T-helper 1 cell treated with Interleukin-12 subunit alpha and Interleukin-12 subunit beta and Interleukin-4 antibody, amounts not matched to agents 30 ng/mL and 1 ng/mL, for 36 hours (primary cell): ENCODE data around the gene LPAR3. TPM values are rescaled to one million over a fixed set of nuclear protein-coding genes. Genes with fewer than 3 reads are reported as not detected.
"Not testable (repeated sequence)": the region's sequence is repeated elsewhere in the genome, so short reads cannot be mapped to it uniquely, and the experiment has no call there.

Experiments used
- intact Hi-C: fragments of 100-400 bp; cut with micrococcal nuclease; formaldehyde crosslinking; loops from one replicate; pipeline ENCODE4 v1.15.1; 2024
- total RNA-seq: library from RNA; stranded (reverse); gene quantifications from 2 replicates; pipeline ENCODE4 v1.2.3, GENCODE V29; 2022

The LPAR3 gene
- total RNA-seq, 1 donor from 2014 or later = 2.3 TPM

DNA sequence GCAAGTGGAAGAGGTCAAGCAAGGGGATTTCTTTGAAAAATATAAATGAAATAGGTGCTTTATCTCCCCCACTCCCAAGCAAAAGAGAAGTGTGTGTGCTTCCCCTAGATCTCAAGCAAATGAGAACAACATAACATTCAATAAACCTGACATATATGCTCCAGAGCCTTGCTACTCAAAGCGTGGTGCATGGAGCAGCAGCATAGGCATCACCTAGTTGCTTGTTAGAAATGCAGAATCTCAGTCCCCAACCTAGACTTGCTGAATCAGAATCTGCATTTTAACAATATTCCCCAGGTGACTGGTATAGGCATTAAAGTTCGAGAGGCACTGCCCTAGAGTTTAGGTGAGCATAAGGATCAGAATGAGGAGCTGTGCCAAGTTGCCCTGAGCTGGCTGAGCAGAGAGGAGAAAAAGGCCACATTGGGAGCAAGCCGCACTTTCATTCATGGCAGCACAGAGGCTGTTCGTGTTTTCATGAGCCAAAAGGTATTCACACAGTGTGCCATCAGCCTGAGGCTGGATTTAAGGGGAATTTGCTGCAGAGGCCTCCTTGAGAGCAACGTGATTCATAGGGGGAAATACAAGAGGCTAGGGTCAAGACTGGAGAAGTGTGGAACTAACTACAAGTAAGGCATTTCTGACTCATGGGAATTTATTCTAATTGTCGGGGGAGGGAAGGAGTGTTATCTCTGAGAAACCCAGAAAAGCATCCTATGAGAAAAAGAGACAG lies 14.3 kb upstream of the LPAR3 start:
- intact Hi-C loops = no loop called here

DNA sequence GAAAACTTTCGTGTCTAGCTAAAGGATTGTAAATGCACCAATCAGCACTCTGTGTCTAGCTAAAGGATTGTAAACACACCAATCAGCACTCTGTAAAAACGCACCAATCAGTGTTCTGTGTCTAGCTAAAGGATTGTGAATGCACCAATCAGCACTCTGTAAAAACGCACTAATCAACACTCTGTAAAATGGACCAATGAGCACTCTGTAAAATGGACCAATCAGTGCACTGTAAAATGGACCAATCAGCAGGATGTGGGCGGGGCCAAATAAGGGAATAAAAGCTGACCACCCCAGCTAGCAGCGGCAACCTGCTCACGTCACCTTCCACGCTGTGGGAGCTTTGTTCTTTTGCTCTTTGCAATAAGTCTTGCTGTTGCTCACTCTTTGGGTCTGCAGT lies 9.7 kb upstream of the LPAR3 start:
- intact Hi-C loops = not testable (repeated sequence)

DNA sequence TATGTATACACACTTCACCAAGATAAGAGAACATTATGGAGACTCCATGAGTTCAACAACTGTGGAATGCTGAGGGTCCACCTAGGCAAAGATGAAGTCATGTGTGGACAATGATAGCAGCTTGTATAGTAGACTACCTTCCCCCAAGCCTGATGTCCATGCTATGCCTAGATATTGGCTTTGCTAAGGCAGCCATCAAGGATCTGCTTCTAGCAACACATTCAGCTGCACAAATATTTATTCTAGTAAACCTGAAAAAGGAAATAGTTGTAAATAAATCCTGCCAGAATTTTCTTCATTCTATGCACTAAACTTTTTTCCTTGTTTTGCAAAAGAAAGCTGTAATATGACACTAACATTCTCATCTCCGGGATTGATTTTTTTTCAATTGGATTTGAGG lies 7.0 kb upstream of the LPAR3 start:
- intact Hi-C loops = no loop called here

DNA sequence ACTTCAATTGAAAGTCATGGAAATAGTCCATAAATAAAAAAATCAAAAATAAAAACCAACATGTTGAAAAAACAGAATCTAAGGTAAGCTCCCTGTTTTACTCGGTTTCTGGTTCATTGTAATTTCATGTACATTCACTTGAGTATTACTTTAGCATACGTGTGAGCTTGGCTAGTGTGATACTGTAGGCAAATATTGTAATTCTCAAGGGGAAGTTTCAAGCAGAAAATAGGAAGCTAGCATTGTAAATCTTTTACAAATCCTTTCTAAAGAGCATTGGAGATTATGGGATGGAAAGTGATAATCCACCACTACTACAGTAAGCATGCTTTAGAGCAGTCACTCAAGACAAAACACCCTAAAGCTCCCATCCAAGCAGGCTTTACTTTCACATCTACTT lies 3.3 kb upstream of the LPAR3 start:
- intact Hi-C loops = no loop called here

DNA sequence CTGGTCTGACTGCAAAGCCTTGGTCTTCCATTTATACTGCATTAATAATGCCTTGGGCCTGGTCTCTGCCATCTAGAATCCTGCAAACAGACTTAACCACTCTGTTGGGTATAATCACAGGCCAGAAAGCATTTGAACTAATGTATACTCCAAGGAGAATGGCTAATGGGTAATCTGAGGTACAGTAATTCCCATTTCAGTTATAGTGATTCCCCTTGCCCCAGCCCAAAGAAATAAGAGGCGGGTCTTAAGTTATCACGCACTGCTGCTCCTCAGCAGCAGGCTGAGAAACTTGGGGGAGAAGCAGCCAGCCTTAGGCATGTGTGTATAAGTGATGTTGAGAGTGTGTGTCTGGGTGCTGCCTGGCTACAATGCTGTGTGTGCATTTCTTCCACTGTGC lies 2.4 kb downstream of the LPAR3 start:
- intact Hi-C loops = loop anchor here (2.0 to 5.0 kb wide), 2 partner anchors 28 to 108 kb away; no protein-coding TSS in a partner anchor

DNA sequence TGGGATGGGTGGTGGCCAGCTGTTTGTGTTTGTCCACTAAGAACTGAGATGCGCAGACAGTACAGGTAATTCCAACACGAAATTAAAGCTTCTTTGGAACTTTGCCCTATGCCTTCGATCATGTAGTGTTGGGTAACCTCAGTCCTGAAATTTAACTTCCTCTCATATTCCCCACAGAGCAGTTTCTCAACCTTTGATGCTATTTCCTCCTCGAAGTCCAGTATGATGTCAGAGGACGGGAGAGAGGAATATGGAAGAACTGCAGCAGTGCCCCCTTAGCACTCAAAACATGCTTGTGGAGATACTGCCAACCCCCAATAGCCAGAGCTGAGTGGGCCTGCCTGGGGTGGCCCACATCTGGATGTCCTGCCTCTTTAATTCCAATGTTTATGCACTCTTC lies 3.6 kb downstream of the LPAR3 start:
- intact Hi-C loops = no loop called here

DNA sequence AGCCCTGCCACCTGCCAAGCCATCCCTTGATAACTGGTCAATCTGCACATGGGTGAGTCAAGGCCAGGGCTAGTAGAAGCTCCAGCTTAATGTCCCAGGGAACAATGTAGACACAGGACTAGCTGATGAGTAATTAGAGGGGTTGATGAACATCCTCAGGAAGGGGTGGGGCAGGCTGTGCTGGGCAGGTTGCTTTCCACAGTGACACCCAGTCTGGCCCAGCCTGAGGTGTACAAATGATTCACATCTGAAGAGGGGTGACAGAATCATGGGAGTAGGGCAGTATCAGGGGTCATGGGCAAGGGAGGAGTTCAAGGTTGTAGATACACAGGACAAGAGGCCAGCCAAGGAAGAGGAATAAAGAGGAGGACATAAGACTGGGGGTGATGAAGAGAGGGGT lies 4.3 kb downstream of the LPAR3 start:
- intact Hi-C loops = no loop called here

DNA sequence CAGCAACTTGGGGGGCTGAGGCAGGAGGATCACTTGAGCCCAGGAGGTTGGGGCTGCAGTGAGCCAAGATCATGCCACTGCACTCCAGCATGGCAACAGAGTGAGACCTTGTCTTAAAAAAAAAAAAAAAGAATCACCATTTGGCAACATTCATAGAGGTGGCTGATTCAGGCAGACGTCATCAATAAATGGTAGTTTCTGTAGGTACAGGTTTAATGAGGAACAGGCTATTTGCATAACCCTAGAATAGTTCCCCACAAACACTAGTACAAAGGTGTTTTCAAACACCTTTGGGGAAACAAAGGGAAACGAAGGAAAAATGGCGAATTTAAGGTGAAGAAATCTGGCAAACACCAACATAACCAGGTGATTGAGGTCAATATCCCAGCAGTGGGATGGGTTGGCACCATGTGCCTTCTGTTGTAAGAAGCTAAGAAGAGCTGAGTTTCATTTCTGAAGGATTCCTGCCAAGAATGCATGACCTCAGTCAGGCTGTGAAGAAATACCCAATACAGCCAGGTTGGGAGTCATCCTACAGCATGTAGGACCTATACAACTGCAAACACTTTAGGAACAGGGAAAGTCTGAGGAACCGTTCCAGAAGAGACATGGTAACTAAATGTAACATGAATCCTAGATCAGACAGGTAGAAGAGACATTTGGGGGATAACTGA lies 5.6 kb downstream of the LPAR3 start:
- intact Hi-C loops = no loop called here

DNA sequence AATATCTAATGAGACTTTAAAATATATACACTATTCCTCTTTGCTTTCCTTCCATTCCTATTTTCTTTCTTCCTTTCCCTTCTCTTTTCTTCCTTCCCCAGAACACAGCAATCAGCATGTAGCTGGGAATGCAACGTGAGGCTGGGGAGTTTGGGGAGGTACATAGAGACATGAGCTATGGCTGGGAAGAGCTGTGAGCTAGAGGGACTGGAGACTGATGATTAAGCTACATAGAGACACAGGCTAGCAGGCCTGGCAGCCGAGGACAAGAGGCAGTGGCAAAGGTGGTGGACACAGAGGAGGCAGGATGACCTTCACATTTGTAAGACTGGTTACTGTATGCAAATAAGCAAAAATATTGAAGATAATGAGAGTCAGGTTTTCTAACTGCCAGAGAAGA lies 7.5 kb downstream of the LPAR3 start:
- intact Hi-C loops = no loop called here

DNA sequence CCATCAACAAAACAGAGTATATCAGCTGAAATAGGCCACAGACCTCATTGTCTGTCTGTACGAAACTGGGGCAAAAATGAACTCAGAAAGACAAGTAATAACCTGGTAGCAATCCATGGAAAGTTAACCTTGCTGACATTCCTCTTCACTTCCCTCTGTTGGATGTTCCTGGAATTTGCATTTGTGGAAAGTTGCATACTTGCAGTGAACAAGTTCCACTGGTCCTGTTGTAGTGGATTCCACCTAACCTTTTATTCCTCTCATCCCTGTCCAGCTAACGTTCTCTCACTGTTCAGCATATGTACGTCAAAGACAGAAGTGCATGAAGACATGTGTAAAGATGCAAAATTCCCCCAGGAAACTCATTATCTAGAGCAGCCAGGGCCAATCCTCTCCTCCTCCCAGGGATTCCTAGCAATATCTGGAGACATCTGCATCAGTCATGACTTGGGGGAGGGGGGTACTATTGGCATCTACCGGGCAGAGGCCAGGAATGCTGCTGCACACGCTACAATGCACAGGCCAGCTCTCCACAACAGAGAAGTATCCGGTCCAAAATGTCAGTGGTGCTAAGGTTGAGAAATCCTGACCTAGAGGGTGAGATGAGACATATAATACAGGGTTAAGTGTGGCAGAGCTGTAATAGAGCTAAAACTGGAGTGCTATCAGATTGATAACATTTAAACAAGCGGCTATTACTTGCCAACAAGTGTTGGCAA lies 8.2 kb downstream of the LPAR3 start:
- intact Hi-C loops = no loop called here

DNA sequence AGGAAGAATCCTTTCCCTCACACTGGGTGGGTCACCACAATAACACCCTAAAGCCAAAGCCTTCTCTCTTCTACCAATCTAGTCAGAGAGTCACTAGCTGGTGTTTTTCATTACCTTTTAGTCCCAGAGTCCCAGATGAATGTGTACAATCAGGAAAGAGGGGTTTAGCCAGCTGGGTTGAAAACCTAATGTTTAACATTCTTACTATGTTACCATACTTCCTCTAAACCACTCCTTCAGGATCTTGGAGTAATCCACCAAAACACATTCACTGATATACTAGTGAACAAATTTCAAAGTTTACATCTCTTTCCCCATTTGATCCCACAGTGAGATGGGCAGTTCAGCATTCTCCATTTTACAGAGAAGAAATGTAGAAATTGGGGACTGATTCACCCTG lies 9.7 kb downstream of the LPAR3 start:
- intact Hi-C loops = no loop called here

DNA sequence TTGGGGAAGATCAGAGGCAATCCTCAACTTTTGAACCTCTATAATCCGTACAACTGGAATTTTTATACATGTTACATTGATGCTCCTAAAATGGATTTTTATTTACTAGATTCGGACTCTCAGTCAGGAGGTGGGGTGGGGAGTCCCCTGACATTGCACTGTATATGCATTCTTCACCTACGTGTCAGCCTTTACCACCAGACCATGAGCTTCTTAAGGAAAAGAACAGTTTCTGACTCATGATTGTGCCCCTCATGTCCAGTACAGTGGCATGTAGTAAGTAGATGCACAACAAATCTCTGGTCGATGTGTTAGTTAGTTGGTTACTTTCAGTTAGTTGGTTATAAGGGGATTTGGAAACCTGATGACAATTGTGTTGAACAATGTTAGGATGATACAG lies 15.4 kb downstream of the LPAR3 start:
- intact Hi-C loops = no loop called here

DNA sequence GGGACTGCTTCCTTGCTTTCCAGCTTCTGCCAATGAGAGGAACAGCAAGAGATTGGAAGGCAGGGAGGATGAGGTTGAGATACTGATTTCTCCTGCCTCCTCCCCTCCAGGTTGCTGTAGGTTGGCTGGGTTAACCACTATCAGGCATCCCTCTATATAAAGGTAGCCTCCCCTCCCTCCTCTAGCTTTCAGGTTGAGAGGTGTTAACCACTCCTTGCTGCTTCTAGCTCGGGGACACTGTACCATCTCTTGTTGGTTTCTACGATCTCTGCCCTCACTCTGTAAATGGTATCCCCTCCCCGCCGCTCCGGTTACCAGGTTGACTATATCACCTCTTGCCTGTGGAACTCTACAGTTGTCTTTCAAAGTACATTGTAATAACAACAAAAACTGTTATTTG lies 16.7 kb downstream of the LPAR3 start:
- intact Hi-C loops = no loop called here

DNA sequence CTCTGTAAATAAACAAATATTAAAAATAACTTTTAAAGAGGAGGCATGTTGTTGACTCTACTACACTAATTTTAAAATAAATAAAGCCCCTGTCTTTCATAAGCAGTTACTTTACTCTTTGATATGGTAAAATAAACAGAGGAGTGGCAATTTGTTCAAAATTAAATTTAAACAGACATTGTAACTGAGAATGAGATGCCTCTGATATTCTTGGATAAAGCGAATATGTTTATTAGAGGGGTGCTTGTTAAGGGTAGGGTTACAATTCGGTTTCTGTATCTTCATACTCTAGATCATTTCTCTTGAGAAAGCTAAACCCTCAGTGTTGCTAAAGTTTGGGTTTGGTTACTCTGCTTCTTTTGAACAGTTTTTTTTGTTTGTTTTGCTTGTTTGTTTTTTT lies 19.6 kb downstream of the LPAR3 start:
- intact Hi-C loops = no loop called here

DNA sequence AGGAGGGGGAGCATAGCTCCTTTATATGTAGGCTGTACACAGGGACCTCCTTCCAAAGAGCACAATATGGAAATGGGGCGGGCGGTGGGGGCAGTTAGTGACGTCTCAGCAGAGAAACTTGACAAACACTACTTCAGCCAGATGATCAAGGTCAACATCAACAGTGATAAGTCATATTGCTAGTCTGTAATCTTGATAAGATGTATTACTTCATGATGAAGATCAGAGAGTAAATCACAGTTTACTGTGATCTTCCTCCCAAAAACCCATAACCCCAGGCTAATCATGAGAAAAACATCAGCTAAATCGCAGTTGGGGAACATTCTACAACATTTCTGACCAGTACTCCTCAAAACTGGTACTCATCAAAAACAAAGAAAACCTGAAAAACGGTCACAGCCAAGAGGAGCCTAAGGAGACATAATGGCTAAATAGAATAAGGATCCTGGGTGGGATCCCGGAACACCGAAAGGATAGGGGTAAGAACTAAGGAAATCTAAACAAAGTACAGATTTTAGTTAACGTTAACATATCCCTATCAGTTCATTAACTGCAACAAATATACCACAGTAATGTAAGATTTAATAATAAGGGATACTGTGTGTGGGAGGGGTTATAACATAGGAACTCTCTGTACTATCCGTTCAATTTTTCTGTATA lies 20.2 kb downstream of the LPAR3 start:
- intact Hi-C loops = no loop called here

DNA sequence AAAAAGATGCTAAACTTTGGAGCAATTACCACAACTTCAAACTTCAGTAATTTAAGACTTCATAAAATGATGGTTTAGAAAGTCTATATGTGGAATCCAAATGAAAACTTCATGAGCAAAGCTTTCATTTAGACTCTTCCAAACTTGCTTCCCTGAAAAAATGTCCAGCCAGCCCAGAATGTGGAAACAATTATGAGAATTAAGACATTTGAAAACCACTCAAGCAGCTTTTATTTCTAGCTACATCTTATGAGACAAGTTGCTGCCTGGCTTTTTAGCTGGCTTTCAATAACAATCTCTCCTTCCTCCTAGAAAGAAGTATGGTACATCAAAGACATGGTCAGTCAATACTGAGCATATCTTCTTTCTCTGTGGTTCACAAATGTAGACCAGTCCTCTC lies 21.8 kb downstream of the LPAR3 start:
- intact Hi-C loops = no loop called here

DNA sequence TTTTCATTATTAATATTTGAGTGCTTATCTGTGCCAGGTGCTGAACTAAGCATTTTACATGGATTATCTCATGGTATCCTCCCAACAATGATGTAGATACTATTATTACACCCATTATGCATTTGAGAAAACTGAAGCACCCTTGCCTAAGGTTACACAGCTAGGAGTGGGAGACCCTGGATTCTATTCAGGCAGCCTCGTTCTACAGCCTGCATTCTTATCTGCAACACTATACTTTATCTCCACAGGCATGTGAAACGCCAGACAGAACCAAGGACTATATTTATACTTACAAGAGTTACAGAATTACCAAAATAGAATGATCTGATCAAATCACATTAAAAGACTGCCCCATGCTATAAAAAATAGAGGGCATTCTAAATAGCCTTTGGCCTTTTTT lies 22.4 kb downstream of the LPAR3 start:
- intact Hi-C loops = no loop called here

DNA sequence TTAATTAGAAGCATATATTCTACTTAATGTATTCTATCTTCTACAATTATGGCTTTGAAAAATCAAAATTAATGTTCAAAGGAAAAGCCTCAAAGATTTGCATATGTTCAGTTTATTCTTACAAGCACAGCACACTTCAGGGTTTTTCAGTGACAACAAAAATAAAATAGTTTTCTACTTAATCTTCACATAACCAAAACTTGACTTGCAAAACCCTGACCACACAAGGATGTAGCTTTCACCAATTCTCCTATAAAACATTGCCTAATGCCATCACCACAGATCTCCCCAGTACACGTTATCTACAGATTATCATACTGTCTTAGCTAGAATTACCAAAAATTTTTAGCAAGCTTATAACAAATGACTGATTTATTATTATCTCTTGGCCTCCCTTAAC lies 23.3 kb downstream of the LPAR3 start:
- intact Hi-C loops = no loop called here

DNA sequence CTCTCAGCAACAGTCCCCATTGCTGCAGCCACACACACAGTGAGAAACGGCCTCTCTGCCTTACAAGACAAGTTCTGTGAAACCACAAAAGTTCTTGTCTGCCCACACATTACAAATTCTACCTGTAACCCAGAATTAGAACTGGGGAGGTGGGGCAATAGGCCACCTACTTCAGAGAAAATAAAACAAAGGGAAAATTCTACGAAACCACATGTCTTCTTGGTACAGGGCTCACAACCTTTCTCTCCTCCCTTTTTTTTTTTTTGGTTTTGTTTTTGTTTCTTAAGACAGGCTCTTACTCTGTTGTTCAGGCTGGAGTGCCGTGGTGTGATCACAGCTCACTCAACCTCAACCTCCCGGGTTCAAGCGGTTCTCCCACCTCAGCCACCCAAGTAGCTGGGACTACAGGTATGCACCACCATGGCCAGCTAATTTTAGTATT lies 30.2 kb downstream of the LPAR3 start:
- intact Hi-C loops = loop anchor here (1.0 to 5.0 kb wide), 10 partner anchors 9 to 718 kb away; partner anchors contain the start of genes C1orf52 and PRKACB

DNA sequence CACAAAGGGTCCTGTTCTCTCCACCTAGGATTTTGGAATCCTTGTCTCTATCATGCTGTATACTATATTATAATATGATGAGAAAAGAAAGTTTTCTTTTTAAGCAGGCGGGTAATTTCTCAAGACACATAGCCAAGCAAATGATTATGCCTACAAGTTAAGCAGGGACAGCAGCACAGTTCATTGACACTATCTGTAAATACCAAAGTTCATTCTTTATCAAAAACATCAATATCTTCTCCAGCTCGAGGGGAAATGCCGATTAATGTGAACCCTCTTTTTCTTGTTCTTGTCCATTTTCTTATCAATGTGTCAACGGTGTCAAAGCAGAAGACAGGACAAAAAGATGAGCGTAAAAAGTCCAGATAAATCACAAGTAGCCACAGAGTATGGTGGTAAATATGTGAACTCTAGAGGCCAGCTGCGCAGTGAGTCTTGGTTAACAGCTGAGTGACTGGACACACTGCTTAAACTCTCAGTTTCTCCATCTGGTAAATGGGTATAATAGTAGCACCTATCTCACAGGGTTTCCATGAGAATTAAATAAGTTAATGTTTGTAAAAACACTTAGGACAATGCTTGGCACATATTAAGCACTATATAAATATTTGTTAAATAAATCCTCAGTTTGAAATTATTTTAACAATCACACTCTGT lies 30.9 kb downstream of the LPAR3 start:
- intact Hi-C loops = loop anchor here (1.0 to 5.0 kb wide), 9 partner anchors 8 to 717 kb away; partner anchors contain the start of genes C1orf52 and PRKACB

DNA sequence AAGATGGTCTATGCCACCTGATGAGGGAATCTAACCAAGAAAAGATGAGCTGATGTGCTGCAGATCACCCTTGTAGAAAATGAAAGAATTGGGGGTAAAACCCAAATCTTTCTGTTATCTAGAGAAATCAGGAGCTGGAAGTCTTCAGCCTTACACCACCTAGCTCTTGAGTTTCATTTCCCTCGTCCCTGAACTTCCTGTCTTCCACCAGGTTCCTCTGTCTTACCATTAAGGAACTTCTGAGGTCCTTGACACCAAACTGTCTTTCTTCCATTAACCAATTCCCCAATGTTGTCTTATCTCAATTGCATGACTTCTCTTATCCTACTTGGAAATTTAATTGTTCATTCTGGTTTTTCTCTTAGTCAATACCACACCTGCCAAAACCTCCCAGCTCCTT lies 31.5 kb downstream of the LPAR3 start:
- intact Hi-C loops = loop anchor here (5.0 kb wide), 1 partner anchor 396 kb away; the partner anchor contains the start of gene C1orf52
